Mesenchymal stem cell (in vitro differentiated cells and primary cell): Measurements from ENCODE around the gene PRC1. TPM values are rescaled to one million over a fixed set of nuclear protein-coding genes. Genes with fewer than 3 reads are reported as not detected.

Experiments
- DNase-seq: peaks from one replicate; pipeline ENCODE4 v3.0.0-alpha.2; 2013
- H2AFZ ChIP-seq: one replicate; pipeline ENCODE4 v1.6.1; 2013; ENCODE audit warnings: low read depth, mild to moderate bottlenecking, control low read depth, inconsistent platforms, low read length, moderate library complexity
- H2AK5ac ChIP-seq: 2 replicates; pipeline ENCODE4 v1.6.1; 2013; ENCODE audit warnings: low read length, moderate library complexity, mild to moderate bottlenecking, inconsistent platforms; ENCODE audit not compliant: severe bottlenecking
- H2BK120ac ChIP-seq: one replicate; pipeline ENCODE4 v1.6.1; 2013; ENCODE audit warnings: low read depth, mild to moderate bottlenecking, inconsistent platforms, low read length, moderate library complexity
- H2BK12ac ChIP-seq, 2 experiments: one replicate each; pipeline ENCODE4 v1.6.1; 2013; ENCODE audit warnings: inconsistent platforms in 2 of 2, low read length in 2 of 2, mild to moderate bottlenecking in 2 of 2, moderate library complexity in 2 of 2, control low read depth in 1 of 2
- H2BK15ac ChIP-seq: one replicate; pipeline ENCODE4 v1.6.1; 2013; ENCODE audit warnings: mild to moderate bottlenecking, low read depth, inconsistent platforms; ENCODE audit not compliant: poor library complexity, severe bottlenecking
- H2BK5ac ChIP-seq: 2 replicates; pipeline ENCODE4 v1.6.1; 2013; ENCODE audit warnings: low read depth, mild to moderate bottlenecking, low read length, control low read depth, inconsistent platforms; ENCODE audit not compliant: poor library complexity, severe bottlenecking
- H3K14ac ChIP-seq, 2 experiments: one replicate each; pipeline ENCODE4 v1.6.1; 2013; ENCODE audit warnings: inconsistent platforms in 2 of 2, low read length in 2 of 2, control low read depth in 1 of 2, mild to moderate bottlenecking in 1 of 2, moderate library complexity in 1 of 2
- H3K18ac ChIP-seq, 2 experiments: one replicate each; pipeline ENCODE4 v1.6.1; 2013; ENCODE audit warnings: inconsistent platforms in 2 of 2, low read length in 2 of 2, control low read depth in 1 of 2, low read depth in 1 of 2, mild to moderate bottlenecking in 1 of 2
- H3K23ac ChIP-seq, 2 experiments: one replicate each; pipeline ENCODE4 v1.6.1; 2013; ENCODE audit warnings: inconsistent platforms in 2 of 2, low read length in 2 of 2, mild to moderate bottlenecking in 2 of 2, moderate library complexity in 2 of 2, control low read depth in 1 of 2
- H3K27ac ChIP-seq: 2 replicates; pipeline ENCODE4 v1.5.1; 2013; ENCODE audit warnings: mild to moderate bottlenecking, moderate library complexity, low read length, control low read depth, inconsistent platforms; ENCODE audit not compliant: poor library complexity, severe bottlenecking
- H3K27me3 ChIP-seq, 2 experiments: 2 replicates each; pipeline versions ENCODE4 v1.6.1 to v1.7.0; 2013; ENCODE audit warnings: low read length in 2 of 2, mild to moderate bottlenecking in 2 of 2, moderate library complexity in 2 of 2, control low read depth in 1 of 2, inconsistent platforms in 1 of 2; ENCODE audit not compliant: control insufficient read depth in 1 of 2, insufficient read depth in 1 of 2
- H3K36me3 ChIP-seq, 2 experiments: 2 replicates each; pipeline versions ENCODE4 v1.6.1 to v1.7.0; 2013; ENCODE audit warnings: low read length in 2 of 2, control low read depth in 1 of 2, inconsistent platforms in 1 of 2, low read depth in 1 of 2, mild to moderate bottlenecking in 1 of 2; ENCODE audit not compliant: insufficient read depth in 2 of 2, control insufficient read depth in 1 of 2
- H3K4ac ChIP-seq, 2 experiments: one replicate each; pipeline ENCODE4 v1.6.1; 2013; ENCODE audit warnings: inconsistent platforms in 2 of 2, low read length in 2 of 2, mild to moderate bottlenecking in 2 of 2, moderate library complexity in 2 of 2, control low read depth in 1 of 2, low read depth in 1 of 2
- H3K4me1 ChIP-seq: 2 replicates; pipeline ENCODE4 v1.6.1; 2013; ENCODE audit warnings: low read depth, low read length, control low read depth; ENCODE audit not compliant: control insufficient read depth, insufficient read depth
- H3K4me2 ChIP-seq: 2 replicates; pipeline ENCODE4 v1.6.1; 2013; ENCODE audit warnings: low read length, mild to moderate bottlenecking, inconsistent platforms; ENCODE audit not compliant: poor library complexity, severe bottlenecking
- H3K4me3 ChIP-seq, 2 experiments: 2 replicates each; pipeline versions ENCODE4 v1.5.1 to v1.7.0; 2013; ENCODE audit warnings: low read length in 2 of 2, mild to moderate bottlenecking in 2 of 2, control low read depth in 1 of 2, low read depth in 1 of 2; ENCODE audit not compliant: insufficient read depth in 1 of 2
- H3K79me1 ChIP-seq: replicated peaks from 2 replicates; pipeline ENCODE4 v1.6.1; 2013; ENCODE audit warnings: mild to moderate bottlenecking, control low read depth, low read length, inconsistent platforms; ENCODE audit not compliant: poor library complexity, severe bottlenecking
- H3K9ac ChIP-seq: 2 replicates; pipeline ENCODE4 v1.7.0; 2013; ENCODE audit warnings: mild to moderate bottlenecking, low read length, moderate library complexity
- H3K9me3 ChIP-seq: 2 replicates; pipeline ENCODE4 v1.7.0; 2013; ENCODE audit warnings: mild to moderate bottlenecking, low read length; ENCODE audit not compliant: control insufficient read depth
- H4K8ac ChIP-seq: one replicate; pipeline ENCODE4 v1.6.1; 2013; ENCODE audit warnings: inconsistent platforms, mild to moderate bottlenecking, low read length, moderate library complexity
- H4K91ac ChIP-seq: one replicate; pipeline ENCODE4 v1.6.1; 2013; ENCODE audit warnings: mild to moderate bottlenecking, low read length, inconsistent platforms
- WGBS: methylation state at CpG from one replicate; pipeline ENCODE4 v1.1.7; 2013; ENCODE audit warnings: mixed read lengths; 5-methylcytosine and 5-hydroxymethylcytosine counted together
- polyA plus RNA-seq, 2 experiments: library from polyadenylated mRNA; stranded (reverse); fragments of 200-250 nt; gene quantifications; one replicate each; pipeline ENCODE4 v1.2.3, GENCODE V29; 2013

Gene PRC1
- polyA plus RNA-seq (2013, experiment 1 of 2), result 24.0 TPM
- polyA plus RNA-seq (2013, experiment 2 of 2), result 24.6 TPM

GRCh38 chr15:90994417-90995311, at the start of gene PRC1:
Gene PRC1 (minus strand): TSS chr15:90994535. CDS start chr15:90994417, 118 bp downstream.
- Histone ChIP-seq H2BK15ac (no peak within 1 kb of the TSS), H2BK5ac (no peak within 1 kb of the TSS), H4K91ac (peak within 1 kb of the TSS; percentile 80), H2AK5ac (no peak within 1 kb of the TSS), H3K27me3 (no peaks in the 10 kb centered on the region), H3K14ac (peak within 1 kb of the TSS; percentile 61 to 77), H3K23ac (peak within 1 kb of the TSS in 1 of 2 experiments; percentile 75), H4K8ac (peak within 1 kb of the TSS; percentile 66), H3K9ac (peak within 1 kb of the TSS; percentile 96), H3K4me2 (peak within 1 kb of the TSS; percentile 89), H3K4ac (peak within 1 kb of the TSS; percentile 53 to 58), H3K4me1 (no peaks in the 10 kb centered on the region), H3K9me3 (no peaks in the 10 kb centered on the region), H3K36me3 (peaks cover 14 to 26% of the 10 kb centered on the region in 2 experiments), H2BK120ac (peak within 1 kb of the TSS; percentile 55), H2AFZ (peak within 1 kb of the TSS; percentile 60), H3K27ac (peak within 1 kb of the TSS; percentile 55), H3K4me3 (peak within 1 kb of the TSS; percentile 98 to 100), H3K79me1 (peaks cover 4% of the 10 kb centered on the region), H3K18ac (peak within 1 kb of the TSS; percentile 61 to 82), H2BK12ac (peak within 1 kb of the TSS in 1 of 2 experiments; percentile 86)
- WGBS, result under 1% methylated on average over 51 of the region's 75 CpGs
- DNase-seq, result peak; percentile 98

- Histone ChIP-seq H2BK5ac (no peak overlapping the region), H2BK12ac (no peak overlapping the region), H4K91ac (no peak overlapping the region), H3K36me3 (no peaks in the 10 kb centered on the region), H3K14ac (peak overlapping the region in 1 of 2 experiments; percentile 30), H3K9me3 (no peaks in the 10 kb centered on the region), H2AFZ (no peak overlapping the region), H2AK5ac (no peak overlapping the region), H3K4me3 (no peak overlapping the region), H3K4me2 (no peak overlapping the region), H3K27ac (no peak overlapping the region), H3K9ac (no peak overlapping the region), H3K23ac (no peak overlapping the region), H2BK120ac (no peak overlapping the region), H3K18ac (no peak overlapping the region), H3K4ac (no peak overlapping the region), H2BK15ac (no peak overlapping the region), H3K4me1 (no peaks in the 10 kb centered on the region), H4K8ac (no peak overlapping the region), H3K79me1 (no peaks in the 10 kb centered on the region), H3K27me3 (peaks cover 8 to 10% of the 10 kb centered on the region in 2 experiments)
- WGBS, result 80% methylated on average over 10 of the region's 11 CpGs
- no peak for DNase-seq
Observed at GRCh38 chr15:91043202-91043874, 49.0 kb upstream of the PRC1 start.

- H3K14ac ChIP-seq, result no peak overlapping the region
- H3K79me1 ChIP-seq, result no peaks in the 10 kb centered on the region
- H3K4me2 ChIP-seq, result no peak overlapping the region
- no peak overlapping the region for H3K4ac ChIP-seq
- H3K9ac ChIP-seq, result no peak overlapping the region
- H2AK5ac ChIP-seq, result no peak overlapping the region
- H2BK12ac ChIP-seq, result no peak overlapping the region
- H3K4me3 ChIP-seq, result no peak overlapping the region
- no peak overlapping the region for H3K27ac ChIP-seq
- H3K36me3 ChIP-seq, result no peaks in the 10 kb centered on the region
- no peak for DNase-seq
- no peak overlapping the region for H2BK120ac ChIP-seq
- no peak overlapping the region for H2AFZ ChIP-seq
- H3K27me3 ChIP-seq, result peaks cover 11 to 17% of the 10 kb centered on the region in 2 experiments
- H4K8ac ChIP-seq, result no peak overlapping the region
- H3K23ac ChIP-seq, result no peak overlapping the region
- H4K91ac ChIP-seq, result no peak overlapping the region
- H3K4me1 ChIP-seq, result no peaks in the 10 kb centered on the region
- H2BK15ac ChIP-seq, result no peak overlapping the region
- no peak overlapping the region for H3K18ac ChIP-seq
- no peaks in the 10 kb centered on the region for H3K9me3 ChIP-seq
- 79% methylated on average over 7 of the region's 8 CpGs for WGBS
- no peak overlapping the region for H2BK5ac ChIP-seq
Observed at GRCh38 chr15:91040856-91041255, 46.5 kb upstream of the PRC1 start.

- WGBS, result 43% methylated on average over 3 of the region's 3 CpGs
- Histone ChIP-seq H3K14ac (no peak overlapping the region), H2BK5ac (no peak overlapping the region), H3K4me2 (no peak overlapping the region), H3K18ac (no peak overlapping the region), H2BK120ac (no peak overlapping the region), H3K23ac (no peak overlapping the region), H4K8ac (no peak overlapping the region), H3K27me3 (peaks cover 16 to 20% of the 10 kb centered on the region in 2 experiments), H2BK15ac (no peak overlapping the region), H3K79me1 (no peaks in the 10 kb centered on the region), H3K36me3 (no peaks in the 10 kb centered on the region), H3K4me1 (no peaks in the 10 kb centered on the region), H3K9ac (no peak overlapping the region), H2BK12ac (no peak overlapping the region), H4K91ac (no peak overlapping the region), H2AFZ (no peak overlapping the region), H3K27ac (no peak overlapping the region), H3K4ac (no peak overlapping the region), H3K9me3 (no peaks in the 10 kb centered on the region), H2AK5ac (no peak overlapping the region), H3K4me3 (no peak overlapping the region)
- DNase-seq, result no peak
Observed at GRCh38 chr15:91039996-91040395, 45.7 kb upstream of the PRC1 start.
